ENCODE measurements around the gene SPARC. TPM values are rescaled to one million over a fixed set of nuclear protein-coding genes. Genes with fewer than 3 reads are reported as not detected.
"Not testable (repeated sequence)": the region's sequence is repeated elsewhere in the genome, so short reads cannot be mapped to it uniquely, and the experiment has no call there.

SPARC gene
- total RNA-seq, 4 donors from 2014 or later: 341 to 2,293 (median 751) TPM

DNA sequence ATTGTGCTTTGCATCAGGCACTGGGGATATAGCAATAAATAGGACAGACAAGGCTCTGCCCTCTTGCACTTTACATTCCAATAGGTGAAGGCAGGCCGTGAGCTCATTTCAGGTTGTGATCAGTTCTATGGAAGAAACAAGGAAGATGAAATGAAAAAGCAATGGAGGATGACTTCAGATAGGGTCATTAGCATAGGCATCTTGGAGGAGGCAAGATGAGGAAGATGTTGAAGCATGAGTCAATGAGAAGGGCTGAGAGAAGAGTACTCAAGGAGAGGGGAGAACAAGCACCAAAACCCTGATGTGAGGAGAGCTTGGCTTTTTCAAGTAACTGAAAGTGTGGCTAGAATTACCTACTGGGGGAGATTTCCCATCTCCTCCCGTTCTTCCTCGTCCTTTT lies 5.0 kb upstream of the SPARC start:
- DNase-seq: no peak
- Histone ChIP-seq H3K36me3 (no peaks in the 10 kb centered on the region), H3K4me1 (peaks cover 0 to 5% of the 10 kb centered on the region in 2 donors), H3K27me3 (no peaks in the 10 kb centered on the region), H3K27ac (no peak overlapping the region), H3K4me3 (no peak overlapping the region), H3K9me3 (no peaks in the 10 kb centered on the region)
- intact Hi-C loops (cut with DNase I; ENCODE audit: low total_unique reads): no loop called here
- no peak for TF ChIP-seq POLR2A (IDR thresholded peaks at IDR 0.05)
- TF ChIP-seq, protein P1, sequence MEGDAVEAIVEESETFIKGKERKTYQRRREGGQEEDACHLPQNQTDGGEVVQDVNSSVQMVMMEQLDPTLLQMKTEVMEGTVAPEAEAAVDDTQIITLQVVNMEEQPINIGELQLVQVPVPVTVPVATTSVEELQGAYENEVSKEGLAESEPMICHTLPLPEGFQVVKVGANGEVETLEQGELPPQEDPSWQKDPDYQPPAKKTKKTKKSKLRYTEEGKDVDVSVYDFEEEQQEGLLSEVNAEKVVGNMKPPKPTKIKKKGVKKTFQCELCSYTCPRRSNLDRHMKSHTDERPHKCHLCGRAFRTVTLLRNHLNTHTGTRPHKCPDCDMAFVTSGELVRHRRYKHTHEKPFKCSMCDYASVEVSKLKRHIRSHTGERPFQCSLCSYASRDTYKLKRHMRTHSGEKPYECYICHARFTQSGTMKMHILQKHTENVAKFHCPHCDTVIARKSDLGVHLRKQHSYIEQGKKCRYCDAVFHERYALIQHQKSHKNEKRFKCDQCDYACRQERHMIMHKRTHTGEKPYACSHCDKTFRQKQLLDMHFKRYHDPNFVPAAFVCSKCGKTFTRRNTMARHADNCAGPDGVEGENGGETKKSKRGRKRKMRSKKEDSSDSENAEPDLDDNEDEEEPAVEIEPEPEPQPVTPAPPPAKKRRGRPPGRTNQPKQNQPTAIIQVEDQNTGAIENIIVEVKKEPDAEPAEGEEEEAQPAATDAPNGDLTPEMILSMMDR (IDR thresholded peaks at IDR 0.05): no peak

- H3K4me1 ChIP-seq; H3K4me3 ChIP-seq; H3K9me3 ChIP-seq; intact Hi-C loops (cut with DNase I; ENCODE audit: low total_unique reads); H3K36me3 ChIP-seq; H3K27ac ChIP-seq; H3K27me3 ChIP-seq: not testable (repeated sequence)
- peak in 1 of 2 donors; percentile 9 for DNase-seq
These were observed 2.9 kb upstream of the SPARC start for GRCh38 chr5:151689591-151689990.

DNA sequence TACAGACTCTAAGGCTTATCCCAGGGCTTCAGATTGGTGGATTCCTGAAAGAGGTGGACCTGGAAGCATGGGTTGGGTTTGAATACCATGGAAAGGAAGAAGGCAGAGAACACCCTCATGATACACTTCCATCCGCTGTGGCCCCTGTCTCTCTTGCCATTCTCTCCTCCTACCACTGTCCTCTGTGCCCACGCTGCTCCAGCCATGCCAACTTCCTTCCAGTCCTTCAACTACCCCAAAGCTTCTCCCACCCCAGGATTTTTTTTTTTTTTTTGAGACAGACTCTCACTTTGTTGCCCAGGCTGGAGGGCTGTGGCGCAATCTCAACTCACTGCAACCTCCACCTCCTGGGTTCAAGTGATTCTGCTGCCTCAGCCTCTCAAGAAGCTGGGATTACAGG lies 1.7 kb upstream of the SPARC start:
- intact Hi-C loops (cut with DNase I; ENCODE audit: low total_unique reads): no loop called here
- H3K4me3 ChIP-seq: no peak overlapping the region
- peak in 1 of 2 donors; percentile 8 for DNase-seq
- H3K9me3 ChIP-seq: no peaks in the 10 kb centered on the region
- no peaks in the 10 kb centered on the region for H3K36me3 ChIP-seq
- TF ChIP-seq, protein P1 (IDR thresholded peaks at IDR 0.05): no peak
- no peak for TF ChIP-seq POLR2A (IDR thresholded peaks at IDR 0.05)
- no peaks in the 10 kb centered on the region for H3K27me3 ChIP-seq
- peaks cover 4 to 10% of the 10 kb centered on the region in 2 donors for H3K4me1 ChIP-seq
- peak overlapping the region; percentile 88 to 100 for H3K27ac ChIP-seq

- Histone ChIP-seq H3K9me3 (no peaks in the 10 kb centered on the region), H3K4me3 (peak overlapping the region; percentile 50 to 95), H3K27ac (peak overlapping the region; percentile 88 to 100), H3K27me3 (no peaks in the 10 kb centered on the region), H3K4me1 (peaks cover 26 to 27% of the 10 kb centered on the region in 2 donors), H3K36me3 (no peaks in the 10 kb centered on the region)
- TF ChIP-seq, protein P1 (IDR thresholded peaks at IDR 0.05): no peak
- TF ChIP-seq POLR2A (IDR thresholded peaks at IDR 0.05): no peak
- peak in 1 of 2 donors; percentile 57 for DNase-seq
- intact Hi-C loops (cut with DNase I; ENCODE audit: low total_unique reads): no loop called here
These were observed 704 bp downstream of the SPARC start for GRCh38 chr5:151685749-151686673.

DNA sequence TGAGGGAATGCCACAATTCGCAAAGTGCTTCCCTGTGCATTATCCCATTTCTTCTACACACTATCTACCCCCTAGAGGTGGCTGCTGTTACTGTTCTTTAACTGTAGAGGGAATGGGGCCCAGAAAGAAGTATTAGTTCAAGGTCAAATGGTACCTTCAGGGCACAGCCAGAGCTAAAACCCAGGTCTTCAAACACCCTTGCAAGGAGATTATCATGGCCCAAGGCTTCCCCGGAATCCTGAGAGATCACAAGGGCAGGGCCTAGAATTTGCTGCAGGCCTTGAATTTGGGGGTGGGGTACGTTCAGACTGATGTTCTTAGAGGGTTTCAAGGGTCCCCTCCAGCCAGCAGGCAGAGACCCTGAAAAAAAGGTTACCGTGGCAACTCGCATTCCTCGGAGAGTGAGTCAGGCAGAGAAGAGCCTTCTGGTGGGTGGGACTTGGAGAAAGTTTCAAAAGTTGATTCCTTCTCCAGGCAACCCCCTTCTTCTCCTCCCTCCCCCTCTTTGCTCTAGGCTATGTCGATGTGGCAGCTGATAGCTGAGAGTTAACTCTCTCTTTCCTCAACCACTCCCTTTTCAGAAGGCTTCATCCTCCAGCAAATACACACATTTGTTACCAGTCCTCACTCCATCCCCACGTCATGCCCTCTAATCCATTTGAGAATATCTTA lies 1.9 kb downstream of the SPARC start:
- intact Hi-C loops (cut with DNase I; ENCODE audit: low total_unique reads): no loop called here

More for the DNA sequence above, 1.9 kb downstream of the SPARC start:
- Histone ChIP-seq H3K4me1 (peaks cover 27 to 32% of the 10 kb centered on the region in 2 donors), H3K9me3 (no peaks in the 10 kb centered on the region), H3K4me3 (peak overlapping the region; percentile 50 to 95), H3K36me3 (no peaks in the 10 kb centered on the region), H3K27ac (peak overlapping the region; percentile 88 to 100), H3K27me3 (no peaks in the 10 kb centered on the region)
- TF ChIP-seq, protein P1 (IDR thresholded peaks at IDR 0.05): no peak
- peak; percentile 47 to 71 for TF ChIP-seq POLR2A (IDR thresholded peaks at IDR 0.05)
- peak; percentile 77 to 87 for DNase-seq

All from uterus (tissue), 4 donors.